ENCODE measurements around the gene GLRA1.
"Not testable (repeated sequence)": the region's sequence is repeated elsewhere in the genome, so short reads cannot be mapped to it uniquely, and the experiment has no call there.

The GLRA1 gene

DNA sequence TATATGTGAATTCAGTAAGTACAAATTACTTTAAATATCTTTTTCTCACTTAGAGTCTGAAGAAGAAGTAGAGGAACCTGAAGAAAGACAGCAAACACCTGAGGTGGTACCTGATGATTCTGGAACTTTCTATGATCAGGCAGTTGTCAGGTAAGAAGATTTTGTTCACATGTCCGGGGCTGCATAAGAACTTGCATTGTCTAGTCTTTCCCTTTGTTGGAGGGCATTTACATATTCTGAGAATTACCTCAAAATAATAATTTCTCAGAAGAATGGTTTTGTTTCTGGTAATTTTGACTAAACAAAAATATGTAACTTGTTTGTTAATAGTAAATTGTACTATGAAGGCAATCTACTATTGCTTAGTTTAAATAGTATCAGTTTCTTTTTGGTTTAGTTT lies 129.2 kb downstream of the GLRA1 start:
- no peak for DNase-seq (ENCODE audit: low read depth)
- TF ChIP-seq, protein P1, sequence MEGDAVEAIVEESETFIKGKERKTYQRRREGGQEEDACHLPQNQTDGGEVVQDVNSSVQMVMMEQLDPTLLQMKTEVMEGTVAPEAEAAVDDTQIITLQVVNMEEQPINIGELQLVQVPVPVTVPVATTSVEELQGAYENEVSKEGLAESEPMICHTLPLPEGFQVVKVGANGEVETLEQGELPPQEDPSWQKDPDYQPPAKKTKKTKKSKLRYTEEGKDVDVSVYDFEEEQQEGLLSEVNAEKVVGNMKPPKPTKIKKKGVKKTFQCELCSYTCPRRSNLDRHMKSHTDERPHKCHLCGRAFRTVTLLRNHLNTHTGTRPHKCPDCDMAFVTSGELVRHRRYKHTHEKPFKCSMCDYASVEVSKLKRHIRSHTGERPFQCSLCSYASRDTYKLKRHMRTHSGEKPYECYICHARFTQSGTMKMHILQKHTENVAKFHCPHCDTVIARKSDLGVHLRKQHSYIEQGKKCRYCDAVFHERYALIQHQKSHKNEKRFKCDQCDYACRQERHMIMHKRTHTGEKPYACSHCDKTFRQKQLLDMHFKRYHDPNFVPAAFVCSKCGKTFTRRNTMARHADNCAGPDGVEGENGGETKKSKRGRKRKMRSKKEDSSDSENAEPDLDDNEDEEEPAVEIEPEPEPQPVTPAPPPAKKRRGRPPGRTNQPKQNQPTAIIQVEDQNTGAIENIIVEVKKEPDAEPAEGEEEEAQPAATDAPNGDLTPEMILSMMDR (conservative IDR thresholded peaks at IDR 0.05; ENCODE audit: control insufficient read depth, insufficient read depth, low read depth, low read length) = no peak
- H3K4me3 ChIP-seq (ENCODE audit: control insufficient read depth, low read depth, low read length) = no peak overlapping the region

DNA sequence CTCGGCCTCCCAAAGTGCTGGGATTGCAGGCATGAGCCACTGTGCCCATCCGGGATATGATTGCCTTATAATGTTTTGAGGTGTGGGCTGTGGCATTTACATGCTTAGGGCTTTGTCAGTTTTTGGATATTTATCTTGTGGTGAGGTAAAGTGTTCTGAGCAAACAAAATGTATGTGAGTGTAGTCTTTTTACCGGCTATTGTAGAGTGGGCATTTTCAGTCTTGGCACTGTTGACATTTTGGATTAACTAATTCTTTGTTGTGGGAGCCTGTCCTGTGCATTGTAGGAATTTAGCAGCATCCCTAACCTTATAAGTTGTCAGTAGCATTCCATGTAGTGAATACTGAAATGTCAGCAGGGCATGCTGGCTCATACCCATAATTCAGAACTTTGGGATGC lies 131.3 kb downstream of the GLRA1 start:
- DNase-seq (ENCODE audit: low read depth) = no peak
- H3K4me3 ChIP-seq (ENCODE audit: control insufficient read depth, low read depth, low read length) = no peak overlapping the region
- TF ChIP-seq, protein P1 (conservative IDR thresholded peaks at IDR 0.05; ENCODE audit: control insufficient read depth, insufficient read depth, low read depth, low read length) = no peak

GRCh38 chr5:151787817-151788216 lies 136.8 kb downstream of the GLRA1 start:
- no peak for DNase-seq (ENCODE audit: low read depth)
- H3K4me3 ChIP-seq (ENCODE audit: control insufficient read depth, low read depth, low read length) = no peak overlapping the region
- TF ChIP-seq, protein P1 (conservative IDR thresholded peaks at IDR 0.05; ENCODE audit: control insufficient read depth, insufficient read depth, low read depth, low read length) = no peak

- TF ChIP-seq, protein P1 (conservative IDR thresholded peaks at IDR 0.05; ENCODE audit: control insufficient read depth, insufficient read depth, low read depth, low read length) = no peak
- no peak for DNase-seq (ENCODE audit: low read depth)
- no peak overlapping the region for H3K4me3 ChIP-seq (ENCODE audit: control insufficient read depth, low read depth, low read length)
These were observed 138.2 kb downstream of the GLRA1 start for GRCh38 chr5:151786468-151786867.

DNA sequence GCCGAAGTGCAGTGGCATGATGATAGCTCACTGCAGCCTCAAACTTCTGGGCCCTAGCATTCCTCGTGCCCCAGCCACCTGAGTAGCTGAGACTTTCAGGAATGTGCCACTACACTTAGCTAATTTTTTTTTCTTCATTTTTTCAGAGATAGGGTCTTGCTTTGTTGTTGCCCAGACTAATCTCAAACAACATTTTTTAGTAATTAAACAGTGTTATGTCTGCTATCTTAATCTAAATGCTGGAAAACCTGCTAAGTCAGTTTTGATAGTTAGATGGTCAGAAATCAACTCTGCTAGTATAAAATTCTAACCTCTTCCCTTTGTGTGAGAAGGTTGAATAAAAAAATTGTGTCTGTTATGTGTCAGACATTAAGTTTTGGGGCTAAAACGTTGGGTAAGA lies 140.5 kb downstream of the GLRA1 start:
- TF ChIP-seq, protein P1 (conservative IDR thresholded peaks at IDR 0.05; ENCODE audit: control insufficient read depth, insufficient read depth, low read depth, low read length) = no peak
- DNase-seq (ENCODE audit: low read depth) = no peak
- no peak overlapping the region for H3K4me3 ChIP-seq (ENCODE audit: control insufficient read depth, low read depth, low read length)

- H3K4me3 ChIP-seq (ENCODE audit: control insufficient read depth, low read depth, low read length); DNase-seq (ENCODE audit: low read depth): not testable (repeated sequence)
These were observed 141.0 kb downstream of the GLRA1 start for GRCh38 chr5:151783664-151784063.

GRCh38 chr5:151781201-151781600 lies 143.4 kb downstream of the GLRA1 start:
- TF ChIP-seq, protein P1 (conservative IDR thresholded peaks at IDR 0.05; ENCODE audit: control insufficient read depth, insufficient read depth, low read depth, low read length) = no peak
- no peak for DNase-seq (ENCODE audit: low read depth)

More at GRCh38 chr5:151781201-151781600, 143.4 kb downstream of the GLRA1 start:
- no peak overlapping the region for H3K4me3 ChIP-seq (ENCODE audit: control insufficient read depth, low read depth, low read length)

Measured in fibroblast of mammary gland (primary cell).